Smooth muscle cell (in vitro differentiated cells): ENCODE measurements around the gene RGS14. TPM values are rescaled to one million over a fixed set of nuclear protein-coding genes. Genes with fewer than 3 reads are reported as not detected.

Source experiments
- DNase-seq: peaks from one replicate; lab custom pipeline; 2025; ENCODE audit not compliant: unreplicated experiment; lab: John Stamatoyannopoulos, UW
- H2AFZ ChIP-seq: fragments of 200-600 bp; sonication (generic); 2 replicates; pipeline ENCODE4 v1.6.0; 2016; ENCODE audit warnings: antibody characterized with exemption, low read depth, mild to moderate bottlenecking
- H3F3A ChIP-seq: fragments of 200-600 bp; sonication (generic); 2 replicates; pipeline ENCODE4 v1.6.0; 2017; ENCODE audit warnings: antibody characterized with exemption, low read depth
- H3K27ac ChIP-seq: fragments of 200-600 bp; sonication (generic); 2 replicates; pipeline ENCODE4 v1.5.1; 2016; ENCODE audit warnings: low read depth, mild to moderate bottlenecking
- H3K27me3 ChIP-seq: fragments of 200-600 bp; sonication (generic); 2 replicates; pipeline ENCODE4 v1.6.1; 2016; ENCODE audit warnings: low read depth, mild to moderate bottlenecking
- H3K36me3 ChIP-seq: fragments of 200-600 bp; sonication (generic); 2 replicates; pipeline ENCODE4 v1.5.1; 2016; ENCODE audit warnings: low read depth
- H3K4me1 ChIP-seq: fragments of 200-600 bp; sonication (generic); 2 replicates; pipeline ENCODE4 v1.5.1; 2016; ENCODE audit warnings: low read depth
- H3K4me2 ChIP-seq: fragments of 200-600 bp; sonication (generic); 2 replicates; pipeline ENCODE4 v1.6.0; 2016; ENCODE audit warnings: mild to moderate bottlenecking
- H3K4me3 ChIP-seq: fragments of 200-600 bp; sonication (generic); 2 replicates; pipeline ENCODE4 v1.5.1; 2016; ENCODE audit warnings: mild to moderate bottlenecking
- H3K79me2 ChIP-seq: fragments of 200-600 bp; sonication (generic); 2 replicates; pipeline ENCODE4 v1.6.0; 2016; ENCODE audit warnings: low read depth, mild to moderate bottlenecking
- H3K9ac ChIP-seq: fragments of 200-600 bp; sonication (generic); 2 replicates; pipeline ENCODE4 v1.6.0; 2016; ENCODE audit warnings: low read depth
- H3K9me3 ChIP-seq: fragments of 200-600 bp; sonication (generic); replicated peaks from 2 replicates; pipeline ENCODE4 v1.5.1; 2016; ENCODE audit warnings: low read depth
- H4K20me1 ChIP-seq: fragments of 200-600 bp; sonication (generic); 2 replicates; pipeline ENCODE4 v1.6.0; 2016; ENCODE audit warnings: low read depth
- CTCF ChIP-seq: fragments of 200-600 bp; sonication (generic); IDR thresholded peaks from 2 replicates; pipeline ENCODE4 v1.5.1; 2017; ENCODE audit warnings: borderline replicate concordance, mild to moderate bottlenecking, antibody characterized with exemption; ENCODE audit not compliant: insufficient read depth, poor library complexity, severe bottlenecking
- WGBS: methylation state at CpG from one replicate; pipeline ENCODE4 v1.1.7; 2016; ENCODE audit warnings: low lambda C conversion rate; 5-methylcytosine and 5-hydroxymethylcytosine counted together
- polyA plus RNA-seq: library from polyadenylated mRNA; unstranded; fragments of >200 nt; fragmentation: Nextera tagmentation; extraction: Ambion mirVana; gene quantifications from 2 replicates; pipeline ENCODE4 v1.2.1, GENCODE V29; 2016
- total RNA-seq: library from RNA; depleted of rRNA; stranded (reverse); fragments of >200 nt; gene quantifications from 2 replicates; pipeline ENCODE4 v1.2.3, GENCODE V29; 2014

The RGS14 gene
- total and polyA plus RNA-seq, 2 experiments from 2014 or later, result 6.0 to 23.3 TPM

GRCh38 chr5:177355868-177356168 is 1.9 kb upstream of the RGS14 start:
- Histone ChIP-seq H3K27me3 (no peaks in the 10 kb centered on the region), H3K36me3 (no peaks in the 10 kb centered on the region), H3K4me2 (no peak overlapping the region), H3K4me1 (peaks cover 1% of the 10 kb centered on the region), H3K9ac (no peak overlapping the region), H3F3A (no peaks in the 10 kb centered on the region), H3K79me2 (peaks cover 4% of the 10 kb centered on the region), H2AFZ (no peak overlapping the region), H3K27ac (no peak overlapping the region), H3K9me3 (no peaks in the 10 kb centered on the region), H3K4me3 (no peak overlapping the region), H4K20me1 (no peaks in the 10 kb centered on the region)
- no peak for TF ChIP-seq CTCF
- DNase-seq, result no peak
- WGBS, result 50% methylated on average over 1 of the region's 1 CpG

GRCh38 chr5:177356746-177357145 is 978 bp upstream of the RGS14 start:
- H3K4me2 ChIP-seq, result no peak overlapping the region
- no peaks in the 10 kb centered on the region for H3K27me3 ChIP-seq
- H3K79me2 ChIP-seq, result no peaks in the 10 kb centered on the region
- no peaks in the 10 kb centered on the region for H3K36me3 ChIP-seq
- H3K9ac ChIP-seq, result no peak overlapping the region
- no peaks in the 10 kb centered on the region for H3K9me3 ChIP-seq
- TF ChIP-seq CTCF, result no peak
- H4K20me1 ChIP-seq, result no peaks in the 10 kb centered on the region
- no peak for DNase-seq
- H3K27ac ChIP-seq, result no peak overlapping the region
- no peak overlapping the region for H3K4me3 ChIP-seq
- H3F3A ChIP-seq, result no peaks in the 10 kb centered on the region
- H2AFZ ChIP-seq, result no peak overlapping the region
- H3K4me1 ChIP-seq, result no peaks in the 10 kb centered on the region
- 79% methylated on average over 3 of the region's 3 CpGs for WGBS

- no peaks in the 10 kb centered on the region for H3K79me2 ChIP-seq
- H4K20me1 ChIP-seq, result no peaks in the 10 kb centered on the region
- no peak for DNase-seq
- no peaks in the 10 kb centered on the region for H3K27me3 ChIP-seq
- H3K4me3 ChIP-seq, result no peak overlapping the region
- no peaks in the 10 kb centered on the region for H3K4me1 ChIP-seq
- no peaks in the 10 kb centered on the region for H3K36me3 ChIP-seq
- TF ChIP-seq CTCF, result no peak
- 95% methylated on average over 5 of the region's 5 CpGs for WGBS
- no peaks in the 10 kb centered on the region for H3K9me3 ChIP-seq
- H3K9ac ChIP-seq, result no peak overlapping the region
- no peak overlapping the region for H2AFZ ChIP-seq
- H3F3A ChIP-seq, result no peaks in the 10 kb centered on the region
- H3K4me2 ChIP-seq, result no peak overlapping the region
- no peak overlapping the region for H3K27ac ChIP-seq
These were observed 622 bp upstream of the RGS14 start for GRCh38 chr5:177357146-177357458.

- Histone ChIP-seq H4K20me1 (no peaks in the 10 kb centered on the region), H3K27me3 (no peaks in the 10 kb centered on the region), H3K4me1 (peaks cover 8% of the 10 kb centered on the region), H2AFZ (no peak overlapping the region), H3K36me3 (no peaks in the 10 kb centered on the region), H3K27ac (no peak overlapping the region), H3K79me2 (no peaks in the 10 kb centered on the region), H3K9ac (no peak overlapping the region), H3K4me2 (no peak overlapping the region), H3K9me3 (no peaks in the 10 kb centered on the region), H3F3A (no peaks in the 10 kb centered on the region), H3K4me3 (no peak overlapping the region)
- TF ChIP-seq CTCF, result no peak
- 80% methylated on average over 5 of the region's 5 CpGs for WGBS
- DNase-seq, result no peak
These were observed 671 bp downstream of the RGS14 start for GRCh38 chr5:177358370-177358819.
